IPS DF 4.7 (cell line): Measurements from ENCODE around the gene ORAI1.
"Not testable (repeated sequence)": the region's sequence is repeated elsewhere in the genome, so short reads cannot be mapped to it uniquely, and the experiment has no call there.

Source experiments
- DNase-seq: peaks from one replicate; pipeline ENCODE4 v3.0.0-alpha.2; 2013; ENCODE audit warnings: low spot score; ENCODE audit errors: extremely low read depth

ORAI1 gene

DNA sequence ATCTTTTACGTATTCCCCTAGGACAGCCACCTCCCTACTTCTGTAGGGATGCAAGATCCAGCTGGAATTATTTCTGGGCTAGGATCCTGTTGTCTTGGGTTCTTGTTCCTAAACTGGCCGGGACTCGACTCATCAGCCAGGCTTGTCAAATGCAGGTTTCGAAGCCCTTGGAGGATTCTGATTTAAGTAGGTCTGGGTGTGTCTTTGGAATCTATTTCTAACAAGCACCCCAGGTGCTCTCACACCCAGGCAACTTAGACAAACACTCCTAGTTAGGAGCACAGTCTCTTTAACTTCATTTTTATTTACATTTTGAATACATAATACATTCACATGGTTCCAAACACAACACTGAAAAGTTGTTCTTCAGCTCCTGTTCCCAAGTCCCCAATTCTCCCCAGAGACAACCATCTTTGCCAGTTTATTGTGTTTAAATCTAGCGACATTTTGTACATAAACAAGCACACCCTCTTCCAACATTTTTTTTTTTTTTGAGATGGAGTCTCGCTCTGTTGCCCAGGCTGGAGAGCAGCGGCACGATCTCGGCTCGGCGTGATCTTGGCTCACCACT lies 22.2 kb downstream of the ORAI1 start:
- no peak for DNase-seq

DNA sequence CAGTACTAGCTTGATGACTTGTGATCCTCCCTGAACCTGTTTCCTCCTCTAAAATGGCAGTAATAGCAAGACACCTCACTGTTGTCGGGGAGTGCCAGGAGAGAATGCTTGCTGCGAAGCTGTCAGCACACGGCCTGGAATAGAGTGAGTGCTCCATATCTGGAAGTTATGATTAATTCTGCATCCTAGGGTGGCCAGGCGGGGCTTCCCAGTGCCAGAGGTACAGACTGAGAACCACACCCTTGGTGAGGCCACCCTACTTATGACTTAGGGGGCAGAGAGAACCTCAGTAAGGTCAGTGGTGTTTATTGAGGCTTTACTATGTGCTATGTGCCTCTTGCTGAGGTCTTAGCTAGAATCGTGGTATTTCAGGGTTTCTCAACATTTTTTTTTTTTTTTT lies 23.0 kb downstream of the ORAI1 start:
- DNase-seq = no peak

DNA sequence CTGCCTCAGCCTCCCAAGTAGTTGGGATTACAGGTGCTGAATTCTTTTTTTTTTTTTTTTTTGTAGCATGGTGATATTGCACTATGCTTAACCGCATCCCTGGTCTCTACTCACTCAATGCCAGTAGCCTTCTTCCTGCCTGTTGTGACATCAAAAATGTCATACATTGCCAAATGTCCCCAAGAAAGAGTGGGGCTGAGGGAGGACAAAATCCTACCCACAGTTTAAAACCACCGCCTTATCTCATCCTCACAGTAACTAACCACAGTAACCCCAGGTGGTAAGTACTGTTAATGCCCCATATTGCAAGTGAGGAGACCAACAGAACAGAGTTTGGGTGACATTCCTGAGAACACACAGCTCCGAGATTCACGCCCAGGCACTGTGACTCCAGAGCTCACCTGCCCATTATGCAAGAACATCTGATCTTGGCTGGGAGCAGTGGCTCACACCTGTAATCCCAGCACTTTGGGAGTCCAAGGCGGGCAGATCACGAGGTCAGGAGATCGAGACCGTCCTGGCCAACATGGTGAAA lies 23.6 kb downstream of the ORAI1 start:
- DNase-seq = no peak

DNA sequence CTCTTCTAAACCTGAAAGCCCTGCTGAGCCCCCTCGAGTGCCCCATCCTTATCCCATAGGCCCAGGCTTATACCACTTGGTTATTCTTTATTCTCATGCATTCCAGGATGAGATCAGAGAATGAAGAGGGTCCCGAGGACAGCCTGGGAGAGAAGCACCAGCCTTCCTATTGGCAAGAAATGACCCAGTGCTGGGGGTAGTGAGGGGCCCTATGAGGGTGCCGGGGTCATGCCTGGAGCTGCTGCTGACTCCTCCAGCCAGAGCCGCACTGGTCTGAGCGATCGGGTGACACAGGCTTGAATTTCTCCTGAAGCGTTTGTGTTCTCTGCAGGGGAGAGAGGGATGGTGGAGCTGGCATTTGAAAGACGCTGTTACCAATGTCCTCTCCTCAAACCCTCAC lies 25.0 kb downstream of the ORAI1 start:
- no peak for DNase-seq

DNA sequence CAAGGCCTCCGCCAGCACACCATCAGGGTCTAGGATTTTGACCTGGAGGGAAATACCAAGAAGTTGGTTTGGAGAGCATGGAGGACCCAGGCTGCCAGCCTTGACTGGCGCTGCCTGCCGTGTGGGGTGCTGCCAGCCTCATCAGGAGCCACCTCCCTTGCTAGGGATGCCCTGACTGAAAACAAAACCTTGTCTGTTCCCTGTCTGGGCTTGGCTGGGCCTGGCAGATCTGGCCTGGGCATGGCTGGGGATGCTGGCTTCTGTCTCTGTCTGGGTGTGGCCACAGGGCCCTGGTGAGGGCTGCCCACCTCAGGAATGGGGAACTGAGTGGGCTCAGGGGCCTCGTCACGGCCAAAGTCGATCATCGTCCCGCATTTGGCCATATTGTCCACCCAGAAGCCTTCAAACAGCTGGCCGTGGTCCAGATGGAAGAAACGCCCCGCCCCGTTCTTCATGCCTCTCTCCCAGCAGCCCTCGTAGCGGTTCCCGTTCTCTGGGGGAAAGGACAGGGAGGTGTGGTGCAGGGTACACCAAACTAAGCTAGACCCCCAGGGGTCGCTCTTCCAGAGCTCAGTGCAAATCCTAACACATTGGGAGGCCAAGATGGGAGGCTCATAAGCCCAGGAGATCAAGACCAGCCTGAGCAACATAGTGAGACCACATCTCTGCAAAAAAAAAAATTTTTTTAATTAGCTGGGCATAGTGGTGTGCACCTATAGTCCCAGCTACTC lies 26.6 kb downstream of the ORAI1 start:
- DNase-seq = no peak

DNA sequence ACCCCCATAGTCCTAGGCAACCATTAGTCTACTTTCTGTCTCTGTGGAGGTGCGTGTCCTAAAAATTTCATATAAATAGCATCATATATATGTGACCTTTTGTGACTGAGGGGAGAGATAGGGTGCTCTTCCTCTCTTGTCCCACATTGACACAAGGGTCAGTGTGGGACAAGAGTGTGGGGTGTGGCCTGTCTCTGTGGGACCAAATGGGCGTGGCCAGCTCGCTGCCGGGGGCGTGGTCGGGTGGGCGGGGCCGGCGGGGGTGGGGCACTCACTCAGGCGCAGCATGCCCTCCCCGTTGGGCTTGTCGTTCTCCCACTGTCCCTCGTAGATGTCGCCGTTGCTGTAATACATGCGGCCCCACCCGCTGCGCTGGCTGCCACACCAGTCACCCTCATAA lies 27.7 kb downstream of the ORAI1 start:
- DNase-seq = no peak

DNA sequence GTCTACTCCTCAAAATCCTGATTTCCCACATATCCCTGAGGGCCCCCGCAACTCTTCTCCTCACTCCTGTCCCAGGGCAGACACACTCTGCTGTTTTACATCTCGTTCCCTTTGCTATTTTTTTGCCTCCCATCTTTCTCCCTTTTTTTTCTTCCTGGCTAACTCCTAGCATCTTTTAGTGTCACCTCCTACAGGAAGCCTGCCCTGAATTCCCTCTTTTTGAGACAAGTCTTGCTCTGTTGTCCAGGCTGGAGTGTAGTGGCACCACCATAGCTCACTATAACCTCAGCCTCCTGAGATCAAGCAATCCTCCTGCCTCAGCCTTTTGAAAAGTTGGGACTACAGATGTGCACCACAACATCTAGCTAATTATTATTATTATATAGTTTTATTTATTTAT lies 29.8 kb downstream of the ORAI1 start:
- no peak for DNase-seq

DNA sequence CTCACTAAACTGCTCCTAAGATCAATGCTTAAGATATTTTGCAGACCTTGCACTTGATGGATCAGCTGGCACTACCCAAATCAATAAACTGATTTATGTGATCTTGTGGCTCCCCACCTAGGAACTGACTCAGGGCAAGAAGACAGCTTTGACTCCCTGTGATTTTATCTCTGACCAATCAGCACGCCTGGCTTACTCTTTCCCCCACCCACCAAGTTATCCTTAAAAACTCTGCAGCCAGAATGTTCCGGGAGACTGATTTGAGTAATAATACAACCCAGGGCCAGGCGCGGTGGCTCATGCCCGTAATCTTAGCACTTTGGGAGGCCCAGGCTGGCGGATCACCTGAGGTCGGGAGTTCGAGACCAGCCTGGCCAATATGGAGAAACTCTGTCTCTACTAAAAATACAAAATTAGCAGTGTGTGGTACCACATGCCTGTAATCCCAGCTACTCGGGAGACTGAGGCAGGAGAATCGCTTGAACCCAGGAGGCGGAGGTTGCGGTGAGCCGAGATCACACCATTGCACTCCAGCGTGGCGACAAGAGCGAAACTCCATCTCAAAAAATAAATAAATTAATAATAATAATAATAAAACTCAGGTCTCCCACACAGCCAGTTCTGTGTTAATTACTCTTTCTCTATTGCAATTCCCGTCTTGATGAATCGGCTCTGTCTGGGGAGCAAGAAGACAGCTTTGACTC lies 31.1 kb downstream of the ORAI1 start:
- DNase-seq = no peak

DNA sequence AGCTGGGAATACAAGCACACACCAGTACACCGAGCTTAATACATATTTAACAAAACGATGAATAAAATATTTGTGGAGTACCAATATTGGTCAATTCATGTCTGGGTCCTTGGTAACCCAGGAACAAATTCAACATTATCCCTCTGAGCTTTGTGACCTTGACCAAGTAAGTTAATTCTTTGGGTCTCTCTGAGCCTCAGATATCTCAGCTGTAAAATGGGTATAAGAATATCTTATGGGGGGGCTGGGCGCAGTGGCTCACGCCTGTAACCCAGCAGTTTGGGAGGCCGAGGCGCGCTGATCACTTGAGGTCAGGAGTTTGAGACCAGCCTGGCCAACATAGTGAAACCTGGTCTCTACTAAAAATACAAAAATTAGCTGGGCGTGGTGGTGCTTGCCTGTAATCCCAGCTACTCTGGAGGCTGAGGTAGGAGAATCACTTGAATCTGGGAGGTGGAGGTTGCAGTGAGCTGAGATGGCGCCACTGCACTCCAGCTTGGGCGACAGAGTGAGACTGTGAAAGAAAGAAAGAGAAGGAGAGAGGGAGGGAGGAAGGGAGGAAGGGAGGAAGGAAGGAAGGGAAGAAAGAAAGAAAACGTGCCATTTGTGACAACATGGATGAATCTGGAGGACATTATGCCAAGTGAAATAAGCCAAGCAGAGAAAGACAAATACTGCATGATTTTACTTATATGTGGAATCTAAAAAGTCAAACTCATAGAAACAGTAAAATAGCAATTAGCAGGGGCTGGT lies 35.2 kb downstream of the ORAI1 start:
- not testable (repeated sequence) for DNase-seq

DNA sequence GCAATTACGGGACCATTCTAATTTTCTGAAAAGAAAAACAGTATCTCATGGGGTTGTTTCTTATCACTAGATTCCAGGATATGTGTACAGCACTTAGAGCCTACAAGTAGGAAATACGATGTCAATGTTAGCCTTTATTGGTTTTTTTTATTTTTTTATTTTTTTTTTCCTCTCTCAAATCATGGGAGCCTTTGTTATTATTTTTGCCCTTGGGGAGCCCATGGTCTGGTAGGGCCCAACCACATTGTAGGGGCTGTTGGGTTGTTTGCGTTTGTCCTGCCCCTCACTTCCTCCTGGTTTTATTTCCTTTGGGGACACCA lies 37.2 kb downstream of the ORAI1 start:
- DNase-seq = no peak

DNA sequence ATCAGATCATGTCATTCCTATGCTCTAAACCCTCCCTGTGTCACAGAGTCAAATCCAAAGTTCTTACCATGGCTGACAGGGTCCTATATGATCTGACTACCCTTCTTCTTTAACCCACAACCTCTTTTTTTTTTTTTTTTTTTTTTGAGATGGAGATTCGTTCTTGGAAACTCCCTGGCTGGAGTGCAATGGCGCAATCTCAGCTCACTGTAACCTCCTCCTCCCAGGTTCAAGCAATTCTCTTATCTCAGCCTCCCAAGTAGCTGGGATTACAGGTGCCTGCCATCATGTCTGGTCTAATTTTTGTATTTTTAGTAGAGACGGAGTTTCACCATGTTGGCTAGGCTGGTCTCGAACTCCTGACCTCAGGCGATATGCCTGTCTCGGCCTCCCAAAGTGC lies 40.5 kb downstream of the ORAI1 start:
- DNase-seq = not testable (repeated sequence)

DNA sequence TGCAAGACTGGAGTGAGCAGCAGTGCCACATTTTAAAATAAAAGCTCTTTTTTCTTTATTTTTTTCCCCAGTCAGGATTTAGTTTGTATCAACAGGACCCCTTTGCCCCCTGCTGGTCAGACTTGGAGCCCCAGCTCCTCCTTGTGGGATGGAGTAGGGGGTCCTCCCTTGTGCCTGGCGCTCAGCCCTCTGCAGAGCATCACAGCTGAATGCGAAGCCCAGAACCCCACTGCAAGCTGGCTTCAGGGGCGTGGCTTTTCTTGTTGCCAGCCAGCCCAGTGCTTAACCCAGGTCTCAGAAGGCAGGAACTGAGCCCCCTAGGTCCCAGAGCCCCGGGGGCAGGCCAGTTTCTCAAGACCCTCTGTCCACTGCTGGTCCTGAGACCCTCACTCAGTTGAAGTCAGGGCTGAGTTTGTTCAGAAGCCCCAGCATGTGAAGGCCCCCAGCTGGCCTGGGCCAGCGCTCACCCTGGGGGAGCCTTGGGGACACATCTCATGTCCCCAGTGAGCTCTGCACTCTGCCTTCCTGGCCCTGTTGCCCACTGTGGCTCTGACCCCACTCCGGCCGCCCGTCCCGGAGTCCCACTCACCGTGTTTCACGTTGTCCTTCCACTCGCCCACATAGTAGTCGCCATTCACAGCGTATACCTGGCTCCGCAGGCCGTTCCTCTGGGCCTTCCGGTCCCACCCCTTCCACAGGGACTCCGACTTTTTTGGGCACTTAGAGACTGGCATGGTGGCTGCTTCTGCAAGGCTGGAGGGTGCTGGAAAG lies 42.6 kb downstream of the ORAI1 start:
- no peak for DNase-seq

DNA sequence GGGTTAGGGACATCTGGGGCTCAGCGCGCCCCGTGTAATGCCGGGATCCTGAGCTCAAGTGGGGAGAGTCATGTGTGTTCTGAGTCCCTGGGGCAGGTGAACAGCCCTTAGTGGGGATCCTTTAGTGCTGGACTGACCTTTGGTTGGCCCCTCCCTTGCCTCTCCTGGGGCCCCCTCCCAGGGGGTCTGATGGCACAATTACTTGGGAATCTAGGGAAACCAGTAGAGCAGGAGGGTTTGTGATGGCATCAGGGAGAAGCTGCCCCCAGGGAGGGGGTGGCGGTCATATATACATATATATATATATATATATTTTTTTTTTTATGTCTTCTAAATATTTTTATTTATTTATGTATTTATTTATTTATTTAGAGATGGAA lies 43.2 kb downstream of the ORAI1 start, which contains the start of gene MORN3:
Gene MORN3, minus strand, starts transcription at position 134 of the 380 bp plus-strand sequence. CDS start 171 bp downstream, outside the sequence.
- DNase-seq = no peak

DNA sequence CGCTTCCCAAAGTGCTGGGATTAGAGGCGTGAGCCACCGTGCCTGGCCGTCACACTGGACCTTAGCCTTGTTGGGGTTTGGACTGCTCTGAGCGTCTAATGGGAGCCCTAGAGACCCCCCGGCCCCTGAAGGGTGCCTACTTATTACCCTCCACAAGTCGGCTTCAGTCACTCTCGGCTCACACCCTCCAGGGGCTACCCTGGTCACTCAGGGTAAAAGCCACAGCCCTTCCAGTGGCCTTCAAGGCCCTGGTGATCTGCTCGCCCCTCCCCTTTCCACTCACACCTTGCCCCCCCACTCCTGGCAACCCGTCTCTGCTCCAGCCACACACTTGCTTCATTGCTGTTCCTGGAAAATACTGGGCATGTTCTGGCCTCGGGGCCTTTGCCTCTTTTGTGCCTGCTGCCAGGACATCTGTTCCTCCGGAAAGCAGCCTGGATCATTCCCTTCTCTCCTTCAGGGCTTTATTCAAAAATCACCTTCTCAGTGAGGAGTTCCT lies 46.7 kb downstream of the ORAI1 start:
- no peak for DNase-seq

DNA sequence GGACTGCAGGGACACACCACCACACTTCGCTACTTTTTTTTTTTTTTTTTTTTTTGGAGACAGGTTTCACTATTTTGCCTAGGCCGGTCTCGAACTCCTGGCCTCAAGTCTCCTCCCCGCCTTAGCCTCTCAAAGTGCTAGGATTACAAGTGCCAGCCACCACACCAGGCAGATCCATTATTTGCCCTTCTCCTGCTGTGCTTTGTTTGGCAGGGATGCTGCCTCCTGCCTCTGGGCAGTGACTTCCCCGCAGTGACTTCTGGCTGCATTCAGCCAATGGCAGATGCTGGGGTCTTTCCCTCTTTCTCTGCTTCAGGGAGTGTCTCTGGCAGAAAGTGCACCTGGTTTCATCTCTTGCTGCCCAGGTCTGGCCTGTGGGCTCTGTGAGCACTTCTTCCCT lies 49.9 kb downstream of the ORAI1 start:
- DNase-seq = no peak

DNA sequence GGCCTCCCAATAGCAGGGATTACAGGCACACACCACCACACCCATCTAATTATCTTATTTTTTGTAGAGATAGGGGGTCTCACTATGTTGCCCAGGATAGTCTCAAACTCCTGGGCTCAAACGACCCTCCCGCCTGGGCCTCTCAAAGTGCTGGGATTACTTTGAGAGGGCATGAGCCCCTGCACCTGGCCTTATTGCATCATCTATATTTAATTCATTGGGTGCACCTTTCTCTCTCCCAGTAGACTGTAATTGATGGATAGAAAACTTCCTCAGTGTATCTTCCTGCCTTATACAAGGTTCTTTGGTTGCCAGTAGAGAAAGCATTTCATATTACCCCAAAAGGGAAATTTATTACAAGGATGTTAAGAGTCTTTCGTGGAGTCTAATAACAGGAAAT lies 52.0 kb downstream of the ORAI1 start:
- no peak for DNase-seq

DNA sequence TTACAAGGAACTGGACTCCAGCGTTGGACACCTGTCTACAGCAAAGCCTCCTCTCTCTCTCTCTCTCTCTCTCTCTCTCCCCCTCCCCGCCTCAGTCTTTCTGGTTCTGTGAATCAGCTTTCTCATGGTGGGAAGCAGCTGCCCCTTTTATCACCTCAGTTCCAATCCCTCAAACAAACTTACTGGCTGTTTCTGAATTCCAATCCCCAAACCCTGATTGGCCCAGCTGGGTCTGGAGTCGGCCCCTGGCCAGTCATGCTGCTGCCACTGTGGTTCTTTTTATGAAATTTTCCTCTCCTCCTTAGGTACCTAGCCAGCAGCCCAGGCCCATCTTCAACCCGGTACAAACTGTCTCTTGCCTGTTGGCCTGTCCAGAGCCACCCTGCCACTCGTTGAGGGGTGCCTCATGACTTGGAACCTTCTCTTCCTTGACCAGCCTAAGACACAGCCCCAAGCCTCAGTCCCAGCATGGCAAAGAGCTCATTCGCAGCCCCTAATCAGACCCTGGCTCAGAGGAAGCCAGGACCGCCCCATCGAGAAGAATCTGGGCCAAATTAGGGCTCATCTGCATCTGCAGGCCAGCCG lies 52.5 kb downstream of the ORAI1 start:
- no peak for DNase-seq

DNA sequence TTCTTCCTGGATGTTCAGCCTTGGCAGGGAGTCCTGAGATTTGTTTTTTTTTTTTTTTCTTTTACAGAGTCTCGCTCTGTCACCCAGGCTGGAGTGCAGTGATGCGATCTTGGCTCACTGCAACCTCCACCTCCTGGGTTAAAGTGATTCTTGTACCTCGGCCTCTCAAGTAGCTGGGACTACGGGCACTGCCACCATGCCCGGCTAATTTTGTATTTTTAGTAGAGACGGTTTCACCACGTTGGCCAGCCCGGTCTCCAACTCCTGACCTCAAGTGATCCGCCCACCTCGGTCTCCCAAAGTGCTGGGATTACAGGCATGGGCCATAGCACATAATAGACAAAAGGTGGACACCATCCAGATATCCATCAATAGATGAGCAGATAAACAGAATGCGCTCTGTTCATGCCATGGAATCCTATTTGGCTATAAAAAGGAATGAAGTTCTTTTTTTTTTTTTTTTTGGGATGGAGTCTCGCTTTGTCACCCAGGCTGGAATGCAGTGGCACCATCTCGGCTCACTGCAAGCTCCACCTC lies 53.4 kb downstream of the ORAI1 start:
- DNase-seq = not testable (repeated sequence)

DNA sequence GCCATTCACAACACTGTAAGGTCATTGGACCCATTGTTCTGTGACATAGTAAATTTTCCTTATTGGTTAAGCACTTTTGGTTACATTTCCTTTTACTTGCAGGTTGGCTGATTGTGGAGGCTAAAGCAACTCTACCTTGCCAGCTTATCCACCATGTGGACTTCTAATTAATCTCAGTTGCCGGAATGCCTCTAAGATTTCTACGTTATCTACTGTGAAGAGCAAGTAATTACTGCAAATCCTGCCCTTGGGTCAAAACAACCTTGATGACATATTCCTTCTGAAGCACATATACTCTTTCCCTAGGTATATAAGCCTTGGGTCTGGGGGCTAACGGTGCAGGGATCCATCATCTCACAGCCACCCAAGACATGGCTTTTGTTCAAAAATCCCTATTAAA lies 62.6 kb downstream of the ORAI1 start:
- DNase-seq = no peak

DNA sequence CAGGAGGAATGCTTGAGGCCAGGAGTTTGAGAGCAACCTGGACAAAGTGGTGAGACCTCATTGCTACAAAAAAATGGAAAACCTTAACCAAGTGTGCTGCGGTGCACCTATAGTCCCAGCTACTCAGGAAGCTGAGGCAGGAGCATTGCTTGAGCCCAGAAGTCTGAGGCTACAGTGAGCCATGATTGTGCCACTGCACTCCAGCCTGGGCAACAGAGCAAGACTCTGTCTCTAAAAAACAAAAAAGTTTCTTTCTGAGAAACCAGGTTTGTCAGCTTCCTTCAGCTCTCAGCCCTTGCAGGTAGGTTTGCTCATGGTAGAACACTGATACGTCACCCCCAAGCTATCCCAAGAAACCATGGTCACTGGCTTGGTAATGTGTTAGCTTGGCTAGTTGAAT lies 63.1 kb downstream of the ORAI1 start:
- no peak for DNase-seq
